Stimulated activated CD8-positive, alpha-beta memory T cell treated with anti-CD3 and anti-CD28 coated beads, Interleukin-4, amount 100 ng/mL, for 1 hour (primary cell): ENCODE data around the gene LAD1.

Source experiments
- DNase-seq, 2 donors: peaks; one replicate each; pipeline ENCODE4 v3.0.0-alpha.2; 2020; ENCODE audit warnings: low read depth in 2 of 2, low spot score in 1 of 2

The LAD1 gene

GRCh38 chr1:201350884-201351283 is 48.2 kb downstream of the LAD1 start:
- DNase-seq, result no peak

- DNase-seq, result no peak
These were observed 48.8 kb downstream of the LAD1 start for GRCh38 chr1:201350361-201350725.

- no peak for DNase-seq
These were observed 50.0 kb downstream of the LAD1 start for GRCh38 chr1:201349092-201349491.

GRCh38 chr1:201348211-201348566 is 50.9 kb downstream of the LAD1 start:
- no peak for DNase-seq

GRCh38 chr1:201347498-201348210 is 51.5 kb downstream of the LAD1 start:
- no peak for DNase-seq

- no peak for DNase-seq
These were observed 52.1 kb downstream of the LAD1 start for GRCh38 chr1:201346987-201347386.

- no peak for DNase-seq
These were observed 52.7 kb downstream of the LAD1 start for GRCh38 chr1:201346337-201346939.

- no peak for DNase-seq
These were observed 54.1 kb downstream of the LAD1 start for GRCh38 chr1:201345081-201345355.

GRCh38 chr1:201344206-201345080 is 54.7 kb downstream of the LAD1 start:
- no peak for DNase-seq

GRCh38 chr1:201341377-201341776 is 57.7 kb downstream of the LAD1 start:
- DNase-seq, result no peak

GRCh38 chr1:201336711-201337450 is 62.2 kb downstream of the LAD1 start:
- DNase-seq, result no peak

- no peak for DNase-seq
These were observed 63.2 kb downstream of the LAD1 start for GRCh38 chr1:201335901-201336300.

- no peak for DNase-seq
These were observed 63.8 kb downstream of the LAD1 start for GRCh38 chr1:201335174-201335870.

- DNase-seq, result no peak
These were observed 64.6 kb downstream of the LAD1 start for GRCh38 chr1:201334325-201335173.

GRCh38 chr1:201332616-201333335 is 66.3 kb downstream of the LAD1 start:
- DNase-seq, result no peak

- no peak for DNase-seq
These were observed 67.1 kb downstream of the LAD1 start for GRCh38 chr1:201332021-201332420.

- no peak for DNase-seq
These were observed 68.0 kb downstream of the LAD1 start for GRCh38 chr1:201331166-201331565.
